HepG2 (cell line): ENCODE results near the gene DLL4. TPM values are rescaled to one million over a fixed set of nuclear protein-coding genes. Genes with fewer than 3 reads are reported as not detected.

ENCODE experiments used
- ERF ChIP-seq: IDR thresholded peaks from 2 replicates; pipeline ENCODE4 v1.6.1; 2018; ENCODE audit warnings: missing biosample characterization, missing genetic modification reagents
- FIP1L1 ChIP-seq: fragments of 200-400 bp; formaldehyde crosslinking; IDR thresholded peaks from 2 replicates; pipeline ENCODE4 v1.6.1; 2018; ENCODE audit warnings: low read depth, mild to moderate bottlenecking, low read length, moderate library complexity, borderline replicate concordance; ENCODE audit not compliant: insufficient read depth
- HINFP ChIP-seq: sonication (generic); formaldehyde crosslinking; IDR thresholded peaks from 2 replicates; pipeline ENCODE4 v1.4.0; 2020; ENCODE audit warnings: low read depth, mild to moderate bottlenecking, missing genetic modification reagents
- KDM2A ChIP-seq: sonication (generic); formaldehyde crosslinking; IDR thresholded peaks from 2 replicates; pipeline ENCODE4 v1.4.0; 2020; ENCODE audit warnings: low read depth, missing genetic modification reagents, borderline replicate concordance
- KDM5B ChIP-seq: sonication (generic); formaldehyde crosslinking; IDR thresholded peaks from 2 replicates; pipeline ENCODE4 v1.4.0; 2020; ENCODE audit warnings: missing genetic modification reagents, mild to moderate bottlenecking, borderline replicate concordance
- NCOA1 ChIP-seq: sonication (generic); formaldehyde crosslinking; IDR thresholded peaks from 2 replicates; pipeline ENCODE4 v1.9.0; 2021; ENCODE audit warnings: missing genetic modification reagents
- SAP130 ChIP-seq: IDR thresholded peaks from 2 replicates; pipeline ENCODE4 v1.6.1; 2016; ENCODE audit warnings: low read depth
- SOX13 ChIP-seq, 3 experiments: fragments of 450-650 bp in 1 of 3; sonication (generic) in 1 of 3; formaldehyde crosslinking in 1 of 3; IDR thresholded peaks in 2 of 3; conservative IDR thresholded peaks in 1 of 3; 2 replicates each; pipeline versions ENCODE4 v1.5.0 to v1.6.1; 2016 to 2020; ENCODE audit warnings: antibody characterized with exemption in 1 of 3, mild to moderate bottlenecking in 1 of 3, missing compliant biosample characterization in 1 of 3, missing genetic modification reagents in 1 of 3, moderate library complexity in 1 of 3
- SP5 ChIP-seq: IDR thresholded peaks from 2 replicates; pipeline ENCODE4 v1.6.1; 2016; ENCODE audit warnings: low read depth, borderline replicate concordance
- TRIM24 ChIP-seq: sonication (generic); formaldehyde crosslinking; IDR thresholded peaks from 2 replicates; pipeline ENCODE4 v1.8.0; 2022; ENCODE audit warnings: mild to moderate bottlenecking, missing genetic modification reagents
- ZBTB3 ChIP-seq: sonication (generic); formaldehyde crosslinking; IDR thresholded peaks from 2 replicates; pipeline ENCODE4 v1.4.0; 2020; ENCODE audit warnings: low read depth, mild to moderate bottlenecking, moderate library complexity, missing genetic modification reagents, borderline replicate concordance
- ZNF24 ChIP-seq: fragments of 450-650 bp; IDR thresholded peaks from 2 replicates; pipeline ENCODE4 v1.6.1; 2017; ENCODE audit warnings: antibody characterized with exemption, mild to moderate bottlenecking
- ZNF34 ChIP-seq: sonication (generic); formaldehyde crosslinking; IDR thresholded peaks from 2 replicates; pipeline ENCODE4 v1.4.0; 2020; ENCODE audit warnings: mild to moderate bottlenecking, missing genetic modification reagents, borderline replicate concordance
- ZNF430 ChIP-seq: sonication (generic); formaldehyde crosslinking; IDR thresholded peaks from 2 replicates; pipeline ENCODE4 v1.9.0; 2021; ENCODE audit warnings: mild to moderate bottlenecking, missing genetic modification reagents
- ZNF572 ChIP-seq: sonication (generic); formaldehyde crosslinking; IDR thresholded peaks from 2 replicates; pipeline ENCODE4 v1.5.1; 2020; ENCODE audit warnings: mild to moderate bottlenecking, missing genetic modification reagents
- ZNF710 ChIP-seq: sonication (generic); formaldehyde crosslinking; IDR thresholded peaks from 2 replicates; pipeline ENCODE4 v1.5.0; 2020; ENCODE audit warnings: mild to moderate bottlenecking, missing genetic modification reagents, borderline replicate concordance
- ZNF770 ChIP-seq: sonication (generic); formaldehyde crosslinking; IDR thresholded peaks from 2 replicates; pipeline ENCODE4 v1.5.0; 2020; ENCODE audit warnings: mild to moderate bottlenecking, missing genetic modification reagents
- ZNF780A ChIP-seq: sonication (generic); formaldehyde crosslinking; IDR thresholded peaks from 2 replicates; pipeline ENCODE4 v1.8.0; 2022; ENCODE audit warnings: mild to moderate bottlenecking, missing genetic modification reagents, moderate library complexity
- ZNF816 ChIP-seq: sonication (generic); formaldehyde crosslinking; IDR thresholded peaks from 2 replicates; pipeline ENCODE4 v1.8.0; 2022; ENCODE audit warnings: missing genetic modification reagents, mild to moderate bottlenecking, borderline replicate concordance
- polyA plus RNA-seq, 8 experiments: library from polyadenylated mRNA; depleted of rRNA in 3 of 8; stranded (reverse) in 7 of 8; unstranded in 1 of 8; fragments of >200 nt; fragmentation: Illumina TruSeq in 4 of 8; extraction: Trizol in 4 of 8; gene quantifications; 2 replicates each; pipeline versions ENCODE4 v1.2.1 to v1.2.3, GENCODE V29; 2011 to 2016; ENCODE audit warnings: low read depth in 4 of 8, missing spikeins in 1 of 8, mixed read lengths in 1 of 8; ENCODE audit not compliant: insufficient read depth in 1 of 8
- total RNA-seq, 5 experiments: library from RNA; depleted of rRNA; stranded (reverse); fragments of >200 nt; fragmentation: Illumina TruSeq; extraction: Trizol; gene quantifications; 2 replicates each; pipeline ENCODE4 v1.2.3, GENCODE V29; 2016; ENCODE audit warnings: low read depth in 1 of 5
- TF ChIP-seq, protein P1 (sequence below): sonication (generic); formaldehyde crosslinking; IDR thresholded peaks from 2 replicates; pipeline ENCODE4 v1.5.1; 2020; ENCODE audit warnings: mild to moderate bottlenecking, missing genetic modification reagents, moderate library complexity

The DLL4 gene
- total and polyA plus RNA-seq, 2 of the 13 experiments (the other 11 are each of a cell fraction or from before 2014, with no cell fraction given), result 0.20 to 0.25 TPM

GRCh38 chr15:40932649-40933516, 3.7 kb downstream of the DLL4 start (continued):
- TF ChIP-seq ZNF710 (CRISPR knock-in tag), result 0 out of 2 replicates have a peak, but pooled peaks have one; percentile 27
- no peak for TF ChIP-seq KDM2A (CRISPR knock-in tag)
- TF ChIP-seq TRIM24 (CRISPR knock-in tag), result no peak
- no peak for TF ChIP-seq ZNF34 (CRISPR knock-in tag)
- TF ChIP-seq ZNF770 (CRISPR knock-in tag), result no peak
- TF ChIP-seq ZNF780A (CRISPR knock-in tag), result no peak
- TF ChIP-seq NCOA1 (CRISPR knock-in tag), result no peak
- no peak for TF ChIP-seq ZNF430
- TF ChIP-seq, protein P1, sequence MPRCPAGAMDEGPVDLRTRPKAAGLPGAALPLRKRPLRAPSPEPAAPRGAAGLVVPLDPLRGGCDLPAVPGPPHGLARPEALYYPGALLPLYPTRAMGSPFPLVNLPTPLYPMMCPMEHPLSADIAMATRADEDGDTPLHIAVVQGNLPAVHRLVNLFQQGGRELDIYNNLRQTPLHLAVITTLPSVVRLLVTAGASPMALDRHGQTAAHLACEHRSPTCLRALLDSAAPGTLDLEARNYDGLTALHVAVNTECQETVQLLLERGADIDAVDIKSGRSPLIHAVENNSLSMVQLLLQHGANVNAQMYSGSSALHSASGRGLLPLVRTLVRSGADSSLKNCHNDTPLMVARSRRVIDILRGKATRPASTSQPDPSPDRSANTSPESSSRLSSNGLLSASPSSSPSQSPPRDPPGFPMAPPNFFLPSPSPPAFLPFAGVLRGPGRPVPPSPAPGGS (CRISPR knock-in tag), result no peak
- no peak for TF ChIP-seq ZNF24
- no peak for TF ChIP-seq FIP1L1
- TF ChIP-seq SOX13 (IDR thresholded peaks at IDR 0.05), result no peak
- TF ChIP-seq SOX13 (CRISPR knock-in tag; conservative IDR thresholded peaks at IDR 0.05 in 1 of 2, IDR thresholded peaks at IDR 0.05 in 1 of 2), result peak in 1 of 2 experiments; percentile 36; a peak in 1 of 4 replicates
- no peak for TF ChIP-seq ZNF816 (CRISPR knock-in tag)
- peak; percentile 34; the same call in 1 of the 2 replicates for TF ChIP-seq SP5 (CRISPR knock-in tag)
- TF ChIP-seq SAP130 (CRISPR knock-in tag), result peak; percentile 76
- peak; percentile 24; the same call in 1 of the 2 replicates for TF ChIP-seq KDM5B (CRISPR knock-in tag)
- no peak for TF ChIP-seq HINFP (CRISPR knock-in tag)
- TF ChIP-seq ERF (CRISPR knock-in tag), result 0 out of 2 replicates have a peak, but pooled peaks have one; percentile 13
- no peak for TF ChIP-seq ZBTB3 (CRISPR knock-in tag)
- TF ChIP-seq ZNF572 (CRISPR knock-in tag), result no peak
